Epidermal melanocyte (primary cell): ENCODE measurements around the gene ADAMTS6.

ENCODE experiments used
- DNase-seq: peaks from one replicate; pipeline ENCODE4 v3.0.0; 2011; ENCODE audit warnings: low spot score; ENCODE audit not compliant: insufficient read length

ADAMTS6 gene

DNA sequence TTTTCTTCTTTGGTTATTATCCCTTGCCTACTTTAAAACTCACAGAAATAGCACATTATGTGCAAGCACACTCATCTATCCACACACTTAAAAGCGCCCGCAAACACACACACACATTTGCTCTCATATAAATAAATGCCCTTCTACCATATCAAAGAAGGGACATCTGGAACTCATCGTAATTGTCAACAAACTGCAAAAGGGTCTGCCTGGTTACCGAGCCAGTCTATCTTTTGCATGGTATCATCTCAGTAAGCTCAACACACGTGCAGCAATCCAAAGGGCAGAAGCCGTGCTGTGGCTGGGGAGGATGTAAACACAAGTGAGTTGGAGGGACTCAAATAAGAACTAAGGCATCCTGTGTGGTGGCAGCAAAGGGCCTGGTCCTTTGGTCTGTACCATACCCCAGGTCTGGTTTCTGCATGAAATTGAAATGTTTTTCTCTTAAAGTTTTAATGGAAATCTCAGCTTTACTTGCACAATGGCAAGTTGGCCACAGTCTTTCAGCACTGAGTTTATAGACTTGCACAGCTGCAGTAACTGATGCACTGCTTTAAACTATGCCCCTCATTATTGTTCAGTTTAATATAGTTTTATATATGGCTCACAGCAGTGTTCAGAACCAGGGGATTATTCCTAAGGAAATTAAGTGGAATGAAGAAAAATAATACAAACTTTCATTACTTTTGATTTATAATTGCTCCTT lies 331.0 kb downstream of the ADAMTS6 start:
- no peak for DNase-seq

DNA sequence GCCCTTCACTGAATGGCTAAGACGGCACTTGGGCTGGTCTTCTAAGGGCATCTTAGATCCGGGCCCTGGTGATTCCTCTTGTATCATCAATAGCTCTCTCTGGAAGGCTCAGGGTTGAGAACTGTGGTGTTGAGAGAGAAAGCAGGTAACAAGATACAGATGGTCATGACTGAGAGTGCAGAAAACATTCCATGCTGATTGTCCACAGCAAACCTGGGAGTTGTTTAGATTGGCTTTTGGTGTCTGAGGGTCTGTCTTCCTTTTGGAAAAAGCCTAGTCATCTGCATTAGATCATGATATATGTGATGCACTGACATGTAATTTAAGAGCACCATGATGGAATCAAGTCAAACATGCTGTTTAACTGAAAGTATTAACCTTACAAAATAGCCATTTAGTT lies 331.9 kb downstream of the ADAMTS6 start:
- DNase-seq, result no peak

DNA sequence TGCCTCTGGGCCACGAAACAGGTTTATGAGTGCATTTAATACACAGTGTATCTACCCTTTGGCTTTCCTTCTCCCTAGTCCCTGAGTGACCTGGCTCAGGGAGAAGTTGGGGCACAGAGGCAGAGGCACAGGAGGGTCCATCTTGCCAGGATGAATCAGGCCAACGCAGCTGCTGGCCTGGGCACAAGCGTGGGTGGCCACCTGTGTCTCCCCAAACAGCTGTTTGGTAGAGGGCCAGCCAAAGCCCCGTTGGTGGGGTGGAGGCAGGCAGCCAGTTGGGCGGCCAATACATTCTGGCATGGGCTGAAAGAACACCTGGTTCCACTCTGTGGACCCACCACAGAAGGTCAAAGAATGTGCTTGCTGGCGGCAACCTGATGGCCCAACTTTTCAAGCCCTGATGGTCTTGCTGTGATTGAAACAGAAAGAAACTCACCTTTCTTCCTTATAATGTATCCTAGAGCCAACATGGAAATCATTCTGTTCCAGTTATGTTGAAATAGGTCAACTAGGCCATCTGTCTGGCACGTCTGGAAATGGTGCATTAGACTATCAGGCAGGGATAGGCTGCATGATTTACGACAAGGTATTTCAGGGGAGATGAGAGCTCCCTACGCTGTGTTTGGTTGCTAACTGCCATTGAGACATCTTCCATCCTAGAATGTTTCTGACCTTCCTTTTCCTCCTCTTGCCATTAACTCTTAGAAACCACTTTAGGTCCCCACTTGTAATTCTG lies 337.4 kb downstream of the ADAMTS6 start:
- no peak for DNase-seq

DNA sequence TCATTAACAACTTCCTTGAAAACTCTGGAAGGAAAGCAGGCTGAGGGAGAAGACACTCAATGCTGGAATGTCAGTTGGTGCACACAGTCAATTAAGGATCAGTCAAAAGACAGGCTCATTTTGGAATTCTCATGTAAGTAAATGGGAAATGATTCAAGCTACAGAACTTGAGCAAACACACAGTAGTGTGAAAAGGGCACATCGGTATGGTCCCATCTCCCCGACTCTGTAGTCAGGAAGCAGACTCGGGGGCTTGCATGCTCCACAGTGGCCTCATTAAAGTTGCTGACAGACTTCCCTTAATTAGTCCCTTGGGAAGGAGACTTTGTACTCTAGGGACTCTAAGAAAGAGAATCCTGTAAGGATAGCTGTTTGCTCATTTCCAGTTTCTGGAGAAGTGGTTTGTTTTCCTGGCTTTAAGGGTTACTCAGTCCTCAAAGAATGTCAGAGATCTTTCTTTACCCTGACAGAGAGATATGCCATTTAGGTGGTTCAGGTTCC lies 339.2 kb downstream of the ADAMTS6 start:
- no peak for DNase-seq

DNA sequence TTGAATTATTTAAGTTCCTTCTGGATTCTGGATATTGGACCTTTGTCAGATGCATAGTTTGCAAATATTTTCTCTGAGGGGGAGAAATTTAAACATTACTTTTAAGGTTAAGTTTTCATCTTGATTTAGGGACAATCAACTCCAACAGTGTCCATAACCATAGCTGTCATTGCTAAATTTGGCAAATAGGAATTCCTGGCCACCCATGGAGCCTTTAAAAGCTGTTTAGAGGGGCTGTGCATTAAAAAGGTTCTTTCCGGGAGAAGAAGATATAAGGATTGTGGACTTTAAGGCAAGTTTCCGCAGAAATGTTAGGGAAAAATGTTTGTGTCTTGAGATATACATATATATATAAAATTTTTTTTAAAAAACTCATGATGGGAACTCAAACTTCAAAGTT lies 339.7 kb downstream of the ADAMTS6 start:
- DNase-seq, result no peak

DNA sequence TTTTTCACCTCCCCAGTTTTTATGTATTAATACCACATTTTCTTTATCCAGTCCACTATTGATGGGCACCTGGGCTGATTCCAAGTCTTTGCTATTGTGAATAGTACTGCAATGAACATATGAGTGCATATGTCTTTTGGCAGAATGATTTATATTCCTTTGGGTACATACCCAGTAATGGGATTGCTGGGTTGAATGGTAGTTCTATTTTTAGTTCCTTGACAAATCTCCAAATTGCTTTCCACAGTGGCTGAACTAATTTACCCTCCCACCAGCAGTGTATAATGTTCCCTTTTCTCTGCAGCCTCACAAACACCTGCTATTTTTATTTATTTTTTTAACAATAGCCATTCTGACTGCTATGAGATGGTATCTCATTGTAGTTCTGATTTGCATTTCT lies 340.2 kb downstream of the ADAMTS6 start:
- no peak for DNase-seq

DNA sequence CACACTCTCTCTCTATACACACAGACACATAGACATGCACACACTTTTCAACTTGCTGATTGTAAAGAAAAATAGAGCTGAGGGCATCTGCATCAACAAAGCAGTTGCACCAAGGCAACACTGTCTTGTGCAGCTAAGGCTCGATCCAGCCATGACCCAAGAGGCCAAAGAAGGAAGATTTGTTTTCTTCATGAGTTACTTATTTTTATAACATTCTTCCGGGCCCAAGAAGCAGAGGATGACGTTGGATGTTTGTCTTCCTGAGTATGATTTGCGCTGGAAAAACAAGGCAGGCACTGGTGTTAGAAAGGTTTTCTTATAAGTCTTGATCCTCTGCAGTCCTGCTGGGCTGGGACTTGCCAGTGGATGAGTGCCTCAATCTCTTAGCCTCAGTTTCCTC lies 344.1 kb downstream of the ADAMTS6 start:
- no peak for DNase-seq

DNA sequence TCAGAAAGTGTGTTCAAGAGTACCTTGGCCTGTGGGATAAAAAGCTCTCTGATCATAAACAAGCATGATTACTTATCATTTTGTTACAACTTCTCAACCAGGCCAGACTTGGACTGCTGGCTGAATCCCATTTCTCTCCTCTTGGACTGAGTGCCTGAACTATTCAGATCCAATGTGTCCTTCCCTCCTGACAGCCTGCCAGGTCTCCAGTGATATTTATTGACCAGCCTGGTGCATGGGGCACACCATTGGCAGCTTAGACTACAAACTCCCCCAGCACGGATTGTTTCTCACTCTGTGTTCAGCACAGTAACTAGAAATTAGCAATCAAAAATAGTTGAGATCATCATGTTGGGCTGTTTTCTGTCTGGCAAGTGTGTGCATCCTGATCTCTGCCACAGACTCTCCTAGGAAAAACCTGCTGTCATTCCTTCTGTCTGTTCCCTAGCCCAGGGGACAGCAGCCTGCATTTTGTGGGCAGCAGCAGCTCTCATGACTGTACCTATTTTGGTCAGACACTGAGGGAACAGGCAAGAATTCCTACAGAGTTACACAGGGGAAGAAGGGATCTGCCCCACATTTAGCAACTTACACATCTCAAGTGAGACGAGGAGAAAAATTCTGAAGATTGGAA lies 348.1 kb downstream of the ADAMTS6 start:
- no peak for DNase-seq

DNA sequence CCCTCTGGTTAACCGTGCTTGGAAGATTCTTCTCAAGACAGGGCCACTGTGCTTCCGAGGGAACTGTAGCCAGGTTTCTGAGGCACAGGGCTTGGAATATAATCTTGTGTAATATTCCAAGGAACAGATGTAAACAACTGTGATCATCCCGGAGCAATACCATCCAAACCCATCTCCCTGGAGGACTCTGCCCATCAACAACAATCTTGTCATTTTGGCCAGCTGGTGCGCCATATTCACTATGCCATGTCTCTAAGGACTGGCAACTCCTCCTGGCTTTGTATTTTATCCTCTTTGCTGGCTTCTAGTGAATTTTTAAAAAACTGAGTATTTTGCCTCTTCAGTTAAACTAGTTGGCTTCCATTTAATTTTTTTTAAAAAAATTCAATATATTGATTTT lies 349.3 kb downstream of the ADAMTS6 start:
- no peak for DNase-seq

DNA sequence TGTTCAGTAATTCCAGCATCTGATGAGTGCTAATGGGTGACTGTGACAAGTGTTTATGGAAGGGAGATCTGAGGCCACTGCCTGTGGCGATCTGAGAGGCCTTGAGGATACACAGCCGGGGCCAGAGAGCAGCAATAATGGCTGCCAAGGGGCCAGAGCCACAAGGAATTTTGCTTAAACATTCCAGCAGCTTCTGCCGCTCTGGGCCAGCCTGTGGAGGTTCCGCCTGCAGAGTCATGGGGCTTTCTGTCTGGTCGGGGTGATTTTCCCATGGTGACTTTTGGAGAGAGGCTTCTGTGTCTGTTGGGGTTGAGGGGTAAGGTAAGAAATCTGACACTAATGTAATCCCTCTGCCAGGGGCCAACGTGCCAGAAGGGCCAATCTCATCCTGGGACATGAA lies 353.5 kb downstream of the ADAMTS6 start:
- DNase-seq, result no peak

DNA sequence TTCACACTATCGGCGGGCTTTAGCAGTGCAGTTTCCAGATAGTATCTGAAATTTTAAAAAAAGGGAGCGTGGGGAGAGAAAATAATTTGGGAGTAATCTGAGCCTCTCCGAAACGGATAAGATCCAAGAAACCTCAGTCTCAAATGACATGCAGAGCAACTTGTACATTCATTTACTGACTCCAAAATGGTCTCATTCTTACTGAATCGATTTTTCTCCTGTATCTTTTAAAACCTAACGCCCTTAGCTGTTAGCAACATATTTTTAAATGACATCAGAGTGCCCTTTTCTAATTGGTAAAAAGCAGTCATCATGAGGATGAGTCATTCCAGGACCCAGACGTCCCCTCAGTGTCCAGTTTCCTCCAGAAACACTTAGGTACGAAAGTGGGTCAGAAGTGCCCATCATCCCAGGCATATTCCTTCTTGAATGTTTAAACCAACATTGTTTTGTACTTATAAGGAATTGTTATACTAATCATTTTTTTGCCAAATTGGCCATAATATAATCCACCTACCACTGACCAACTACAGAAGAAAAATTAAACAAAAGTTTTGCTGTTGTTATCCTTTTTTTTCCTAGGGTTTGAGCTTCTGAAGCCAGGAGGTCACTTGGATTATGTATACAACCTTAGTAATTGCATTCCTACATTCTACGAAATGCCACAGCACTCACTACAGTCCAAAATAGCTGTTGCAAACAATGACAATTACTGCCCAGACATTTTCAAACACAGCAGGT lies 354.4 kb downstream of the ADAMTS6 start:
- DNase-seq, result no peak

DNA sequence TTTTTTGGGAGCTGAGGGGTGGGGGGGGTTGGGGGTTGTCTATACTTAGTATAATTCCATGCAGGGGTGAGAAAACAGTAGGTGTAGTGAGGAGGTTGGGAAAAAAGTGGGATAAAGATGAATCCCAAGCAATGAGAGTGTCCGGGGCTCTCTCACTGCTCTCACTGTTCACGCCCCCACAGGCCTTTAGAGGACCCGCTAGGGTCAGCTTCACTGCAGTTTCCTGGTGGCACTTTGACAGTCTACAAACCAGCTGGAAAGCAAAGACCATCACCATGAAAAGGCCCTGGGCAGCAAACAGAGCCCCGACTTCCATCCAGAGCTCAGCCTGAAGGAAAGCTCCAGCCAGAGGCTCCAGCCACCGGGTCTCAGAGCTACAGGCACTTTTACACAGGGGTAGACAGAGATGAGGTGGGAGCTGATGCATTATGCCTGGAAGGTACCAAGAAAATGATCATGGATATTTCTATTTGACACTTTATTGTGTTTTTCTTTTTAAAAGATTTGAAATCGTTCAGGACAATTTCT lies 355.1 kb downstream of the ADAMTS6 start:
- no peak for DNase-seq

DNA sequence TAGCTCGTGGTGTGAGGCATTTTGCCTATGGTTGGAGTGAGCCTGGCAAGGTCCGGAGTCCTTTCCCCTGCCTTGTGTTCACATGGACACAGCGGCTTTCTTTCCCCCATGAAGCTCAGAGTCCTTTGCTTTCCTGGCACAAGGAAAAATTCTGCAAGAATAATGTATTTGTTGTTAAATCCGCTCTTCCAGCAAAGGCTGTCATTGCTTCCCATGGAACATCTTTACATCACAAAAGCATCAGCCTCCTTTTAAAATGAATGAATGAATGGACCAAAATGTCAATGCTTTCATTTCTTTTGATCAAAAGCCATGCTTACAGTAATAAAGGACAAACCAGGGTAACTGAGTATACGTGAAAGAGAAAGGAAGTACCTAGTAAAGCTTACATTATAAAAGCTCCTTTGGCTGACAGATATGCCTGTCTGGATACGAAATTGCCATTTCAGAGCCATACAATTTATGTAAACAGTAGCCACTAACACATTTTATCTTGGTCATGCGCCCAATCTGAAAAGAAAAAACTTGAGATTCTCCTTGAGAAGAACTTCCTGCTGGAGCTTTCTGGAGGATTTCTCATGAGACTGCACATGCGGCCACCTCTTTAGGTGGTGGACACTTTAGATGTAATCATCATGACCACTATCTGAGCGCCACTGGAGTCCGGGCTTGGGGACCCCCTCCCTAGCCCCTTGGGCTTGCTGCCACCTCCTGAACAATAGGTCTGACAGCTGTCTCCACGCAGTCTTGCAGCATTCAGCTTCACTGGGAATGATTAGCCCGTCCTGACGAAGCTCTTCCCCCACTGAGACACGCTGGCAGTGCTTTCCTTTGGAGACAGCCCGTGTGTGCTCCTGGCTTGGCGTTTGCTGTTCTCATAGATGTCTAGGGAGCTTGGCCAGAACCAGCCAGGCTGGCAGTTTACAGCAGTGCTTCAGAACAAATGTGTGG lies 355.9 kb downstream of the ADAMTS6 start:
- no peak for DNase-seq

DNA sequence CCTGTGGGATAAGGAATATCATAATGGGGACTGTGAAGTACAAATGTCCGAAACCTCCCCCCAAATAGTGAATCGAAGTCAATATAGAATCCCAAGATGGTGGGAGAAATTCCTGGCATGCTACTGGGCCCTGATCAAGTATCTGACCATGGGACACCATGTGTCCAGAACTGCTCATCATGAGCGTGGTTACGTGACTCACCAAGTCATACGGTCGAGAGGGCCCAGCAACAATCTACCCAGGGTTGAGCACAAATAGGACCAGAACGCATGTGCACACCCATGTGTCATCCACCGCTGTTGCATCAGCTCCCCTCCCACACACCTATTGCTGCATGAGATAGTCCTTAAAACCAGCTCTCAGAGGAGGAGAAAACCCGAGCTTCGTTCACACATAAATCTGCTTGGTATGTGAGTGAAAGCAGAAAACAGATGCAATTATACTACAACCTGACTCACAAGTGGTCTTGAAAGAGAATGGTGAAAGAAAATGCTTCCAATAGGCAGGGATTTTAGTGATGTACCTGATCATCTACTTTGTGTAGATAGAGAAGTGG lies 359.8 kb downstream of the ADAMTS6 start:
- DNase-seq, result no peak

DNA sequence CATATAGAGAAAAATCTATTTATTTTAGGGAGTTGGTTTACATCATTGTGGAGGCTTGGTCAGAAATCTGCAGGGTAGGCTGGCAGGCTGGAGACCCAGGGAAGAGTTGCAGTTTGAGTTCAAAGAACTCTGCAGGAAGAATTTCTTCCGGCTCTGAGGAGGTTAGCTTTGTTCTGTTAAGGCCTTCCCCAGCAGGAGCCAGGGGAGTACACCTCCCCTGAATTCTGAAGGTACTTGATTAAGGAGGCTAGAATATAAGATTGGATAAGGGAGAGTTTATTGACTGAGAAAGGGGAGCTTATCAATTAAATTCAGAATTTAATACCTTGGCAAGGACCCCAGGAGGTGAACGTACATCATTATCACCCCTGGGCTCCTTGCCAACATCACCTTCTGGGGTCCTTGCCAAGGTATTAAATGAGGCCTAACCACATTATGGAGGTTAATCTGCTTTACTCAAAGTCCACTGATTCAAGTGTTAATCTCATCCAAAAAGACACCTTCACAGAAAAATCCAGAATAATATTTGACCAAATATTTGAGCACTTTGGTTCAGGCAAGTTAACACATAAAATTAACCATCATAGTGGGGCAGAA lies 361.3 kb downstream of the ADAMTS6 start:
- DNase-seq, result no peak

DNA sequence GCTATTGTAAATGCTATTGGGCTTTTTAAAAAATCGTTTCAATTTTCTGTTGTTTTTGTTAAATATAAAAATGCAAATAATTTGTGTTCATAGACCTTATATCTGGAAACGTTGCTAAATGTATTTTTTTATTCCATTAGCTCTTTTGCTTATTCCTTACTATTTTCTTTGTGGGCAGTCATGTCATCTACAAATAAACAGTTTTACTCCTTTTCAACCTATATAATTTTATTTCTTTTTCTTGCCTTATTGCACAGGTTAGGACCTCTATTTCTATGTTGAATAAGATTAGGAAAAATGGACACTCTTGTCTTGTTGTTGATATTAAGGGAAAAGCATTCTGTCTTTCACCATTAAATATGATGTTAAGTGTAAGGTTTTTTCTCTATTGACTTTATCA lies 364.2 kb downstream of the ADAMTS6 start:
- DNase-seq, result no peak

DNA sequence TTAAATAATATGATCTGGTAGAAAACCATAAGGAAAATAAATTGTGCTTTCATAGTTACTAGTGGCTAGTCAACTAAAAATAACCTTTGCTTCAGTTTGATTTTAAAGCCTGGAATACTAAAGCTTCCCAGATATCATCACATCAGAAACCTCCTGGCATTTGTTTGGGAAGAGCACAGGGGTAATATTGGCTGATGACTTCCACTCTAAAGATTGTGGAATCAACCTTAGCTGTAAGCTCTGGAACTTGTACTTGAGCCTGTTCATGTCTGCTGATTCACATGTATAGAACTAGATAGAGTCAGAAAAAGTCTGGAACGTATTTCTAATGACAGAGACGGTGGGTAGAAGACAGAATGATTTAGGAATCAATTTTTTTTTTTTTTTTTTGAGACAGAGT lies 367.9 kb downstream of the ADAMTS6 start:
- DNase-seq, result no peak

DNA sequence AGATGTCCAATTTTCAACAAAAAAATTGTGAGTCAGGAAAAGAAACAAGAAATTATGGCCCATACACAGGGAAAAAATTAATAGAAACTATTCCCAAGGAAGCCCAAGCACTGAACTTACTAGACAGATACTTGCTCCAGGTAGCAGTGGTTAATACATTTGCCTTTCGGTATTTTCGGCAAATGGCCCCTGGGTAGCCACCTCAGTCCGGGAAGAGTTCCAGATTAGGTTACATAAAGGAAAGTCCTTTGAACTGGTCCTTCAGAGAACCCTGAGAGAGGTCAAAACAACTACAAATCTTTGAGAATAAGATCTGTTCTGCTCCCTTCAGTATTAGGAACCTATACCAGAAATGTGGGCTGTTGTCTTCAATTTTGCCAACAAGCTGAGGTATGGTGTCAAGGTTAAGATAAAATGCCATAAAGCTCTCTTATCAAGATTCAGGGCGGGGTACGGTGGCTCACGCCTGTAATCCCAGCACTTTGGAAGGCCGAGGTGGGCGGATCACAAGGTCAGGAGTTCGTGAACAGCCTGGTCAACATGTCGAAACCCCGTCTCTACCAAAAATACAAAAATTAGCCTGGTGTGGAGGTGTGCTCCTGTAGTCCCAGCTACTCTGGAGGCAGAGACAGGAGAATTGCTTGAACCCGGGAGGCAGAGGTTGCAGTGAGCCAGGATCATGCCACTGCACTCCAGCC lies 369.6 kb downstream of the ADAMTS6 start:
- DNase-seq, result no peak
